ENCODE data around the gene TSPOAP1. TPM values are rescaled to one million over a fixed set of nuclear protein-coding genes. Genes with fewer than 3 reads are reported as not detected.

The TSPOAP1 gene
- total RNA-seq, 1 donor from 2014 or later = 21.0 TPM

DNA sequence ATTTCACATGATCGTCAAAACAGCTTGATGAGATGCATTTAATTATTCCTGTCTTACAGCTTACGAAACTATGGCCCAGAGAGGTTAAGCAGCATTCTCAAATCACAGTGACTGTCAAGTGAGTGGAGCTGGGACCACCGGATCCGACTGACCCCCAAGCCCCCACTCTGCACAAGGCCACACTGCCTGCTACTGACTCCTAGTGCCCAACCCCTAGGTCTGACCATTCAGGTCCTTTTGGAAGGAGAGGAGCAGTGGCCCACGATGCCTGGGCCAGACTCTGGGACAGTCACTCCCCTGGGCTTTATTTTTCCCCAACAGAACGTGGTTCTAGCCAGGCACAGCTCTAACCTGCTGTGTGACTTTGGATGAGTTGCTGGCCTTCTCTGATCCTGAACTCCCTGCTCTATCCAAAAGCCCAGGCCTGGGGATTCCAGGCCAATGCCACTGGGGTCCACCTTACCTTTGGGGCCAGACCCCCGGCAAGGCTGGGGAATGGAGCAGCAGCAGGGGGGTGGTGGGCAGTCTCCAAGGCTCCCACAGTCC, 9.9 kb downstream of the TSPOAP1 start:
- no peaks in the 10 kb centered on the region for H3K27me3 ChIP-seq
- no peak for ATAC-seq
- H3K9me3 ChIP-seq = no peaks in the 10 kb centered on the region
- intact Hi-C loops (cut with DNase I) = no loop called here
- TF ChIP-seq, protein P1, sequence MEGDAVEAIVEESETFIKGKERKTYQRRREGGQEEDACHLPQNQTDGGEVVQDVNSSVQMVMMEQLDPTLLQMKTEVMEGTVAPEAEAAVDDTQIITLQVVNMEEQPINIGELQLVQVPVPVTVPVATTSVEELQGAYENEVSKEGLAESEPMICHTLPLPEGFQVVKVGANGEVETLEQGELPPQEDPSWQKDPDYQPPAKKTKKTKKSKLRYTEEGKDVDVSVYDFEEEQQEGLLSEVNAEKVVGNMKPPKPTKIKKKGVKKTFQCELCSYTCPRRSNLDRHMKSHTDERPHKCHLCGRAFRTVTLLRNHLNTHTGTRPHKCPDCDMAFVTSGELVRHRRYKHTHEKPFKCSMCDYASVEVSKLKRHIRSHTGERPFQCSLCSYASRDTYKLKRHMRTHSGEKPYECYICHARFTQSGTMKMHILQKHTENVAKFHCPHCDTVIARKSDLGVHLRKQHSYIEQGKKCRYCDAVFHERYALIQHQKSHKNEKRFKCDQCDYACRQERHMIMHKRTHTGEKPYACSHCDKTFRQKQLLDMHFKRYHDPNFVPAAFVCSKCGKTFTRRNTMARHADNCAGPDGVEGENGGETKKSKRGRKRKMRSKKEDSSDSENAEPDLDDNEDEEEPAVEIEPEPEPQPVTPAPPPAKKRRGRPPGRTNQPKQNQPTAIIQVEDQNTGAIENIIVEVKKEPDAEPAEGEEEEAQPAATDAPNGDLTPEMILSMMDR (IDR thresholded peaks at IDR 0.05) = no peak
- H3K36me3 ChIP-seq = no peaks in the 10 kb centered on the region
- peak; percentile 30 for DNase-seq
- no peak overlapping the region for H3K27ac ChIP-seq
- H3K4me1 ChIP-seq = no peaks in the 10 kb centered on the region
- no peak overlapping the region for H3K4me3 ChIP-seq

GRCh38 chr17:58318065-58318481, 10.5 kb downstream of the TSPOAP1 start:
- H3K9me3 ChIP-seq = no peaks in the 10 kb centered on the region
- no peaks in the 10 kb centered on the region for H3K4me1 ChIP-seq
- H3K27me3 ChIP-seq = no peaks in the 10 kb centered on the region
- intact Hi-C loops (cut with DNase I) = no loop called here
- DNase-seq = peak; percentile 49
- H3K36me3 ChIP-seq = no peaks in the 10 kb centered on the region
- no peak overlapping the region for H3K4me3 ChIP-seq
- H3K27ac ChIP-seq = no peak overlapping the region
- TF ChIP-seq, protein P1 (IDR thresholded peaks at IDR 0.05) = no peak
- no peak for ATAC-seq

DNA sequence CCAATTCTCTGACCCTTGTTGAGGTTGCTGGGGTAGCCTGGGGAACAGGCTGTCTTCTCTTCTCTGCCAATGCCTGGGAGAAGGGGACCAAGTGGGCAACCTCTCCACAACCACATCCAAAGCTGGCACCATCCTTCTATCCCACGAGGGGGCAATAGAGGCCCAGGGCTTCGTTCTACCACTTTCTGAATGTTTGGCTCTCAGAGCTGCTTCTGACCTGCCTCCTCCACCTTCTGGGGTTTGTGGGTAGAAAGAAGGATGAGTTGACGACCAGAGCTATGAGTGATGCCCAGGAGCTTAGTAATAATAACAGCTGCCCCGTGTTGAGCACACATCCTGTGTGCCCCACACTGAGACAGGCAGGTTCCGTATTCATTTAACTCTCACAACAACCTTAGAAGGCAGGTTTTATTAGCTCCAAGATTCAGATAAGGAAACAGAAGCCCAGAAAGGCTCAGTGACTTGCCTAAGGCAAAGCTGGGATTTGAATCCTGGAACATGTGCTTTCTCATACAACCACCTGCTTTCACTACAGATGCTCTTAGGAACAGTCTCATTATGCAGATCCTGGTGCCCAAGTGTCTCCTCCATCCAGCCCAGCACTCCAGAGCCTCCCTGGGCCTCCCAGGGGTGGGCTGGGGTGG, 11.1 kb downstream of the TSPOAP1 start:
- peak; percentile 83 for ATAC-seq
- no peaks in the 10 kb centered on the region for H3K36me3 ChIP-seq

GRCh38 chr17:58316260-58316960, 12.2 kb downstream of the TSPOAP1 start:
- Histone ChIP-seq H3K27me3 (no peaks in the 10 kb centered on the region), H3K4me1 (no peaks in the 10 kb centered on the region), H3K4me3 (no peak overlapping the region), H3K9me3 (no peaks in the 10 kb centered on the region), H3K36me3 (no peaks in the 10 kb centered on the region), H3K27ac (no peak overlapping the region)
- ATAC-seq (no peak), DNase-seq (peak; percentile 53)
- TF ChIP-seq, protein P1 (IDR thresholded peaks at IDR 0.05) = no peak
- intact Hi-C loops (cut with DNase I) = no loop called here

More for the DNA sequence above, 11.1 kb downstream of the TSPOAP1 start:
- Histone ChIP-seq H3K27ac (no peak overlapping the region), H3K9me3 (no peaks in the 10 kb centered on the region), H3K27me3 (no peaks in the 10 kb centered on the region), H3K4me1 (no peaks in the 10 kb centered on the region), H3K4me3 (no peak overlapping the region)
- TF ChIP-seq, protein P1 (IDR thresholded peaks at IDR 0.05) = peak; percentile 61
- intact Hi-C loops (cut with DNase I) = no loop called here
- DNase-seq = peak; percentile 60

DNA sequence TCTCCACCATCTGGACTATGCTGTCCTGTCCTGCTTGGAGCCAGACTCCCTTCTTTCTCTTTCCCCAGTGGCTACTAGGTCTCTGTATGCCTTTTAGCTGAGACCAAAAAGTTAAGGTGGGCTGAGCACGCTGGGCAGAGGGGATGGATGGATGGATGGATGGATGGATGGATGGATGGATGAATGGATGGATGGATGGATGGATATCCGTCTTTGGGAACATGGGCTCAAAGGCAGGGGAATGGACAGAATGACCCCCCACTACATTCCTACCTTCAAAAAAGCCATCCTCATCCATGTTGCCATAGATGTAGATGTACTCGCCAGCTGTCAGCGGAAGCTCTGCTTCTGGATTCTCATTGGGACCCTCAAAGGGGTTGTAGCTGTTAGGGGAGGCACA, 12.8 kb downstream of the TSPOAP1 start:
- Histone ChIP-seq H3K9me3 (no peaks in the 10 kb centered on the region), H3K36me3 (no peaks in the 10 kb centered on the region), H3K4me3 (no peak overlapping the region), H3K27ac (no peak overlapping the region), H3K4me1 (no peaks in the 10 kb centered on the region), H3K27me3 (no peaks in the 10 kb centered on the region)
- ATAC-seq = no peak
- intact Hi-C loops (cut with DNase I) = no loop called here
- DNase-seq = no peak
- TF ChIP-seq, protein P1 (IDR thresholded peaks at IDR 0.05) = no peak
